Caki2 (cell line): Measurements from ENCODE around the gene LRRC8E. TPM values are rescaled to one million over a fixed set of nuclear protein-coding genes. Genes with fewer than 3 reads are reported as not detected.

Experiments
- DNase-seq: peaks from one replicate; pipeline ENCODE4 v3.0.0-alpha.2; 2015; ENCODE audit warnings: low read depth
- in situ Hi-C: cut with HindIII; loops from 2 replicates; pipeline ENCODE4 v1.10.0; 2016; ENCODE audit warnings: low sequenced_read_pairs, low pct_unique_long_range_greater_than_20kb, mixed read lengths
- total RNA-seq: library from RNA; depleted of rRNA; stranded (reverse); fragments of >200 nt; shearing (Covaris generic); gene quantifications from 2 replicates; pipeline ENCODE4 v1.2.3, GENCODE V29; 2014; ENCODE audit warnings: low replicate concordance; rRNA removed

Gene LRRC8E
- total RNA-seq, 1 experiment from 2014 or later = 14.7 TPM

GRCh38 chr19:7933828-7934725 lies 45.8 kb downstream of the LRRC8E start:
- in situ Hi-C loops = no loop called here

DNA sequence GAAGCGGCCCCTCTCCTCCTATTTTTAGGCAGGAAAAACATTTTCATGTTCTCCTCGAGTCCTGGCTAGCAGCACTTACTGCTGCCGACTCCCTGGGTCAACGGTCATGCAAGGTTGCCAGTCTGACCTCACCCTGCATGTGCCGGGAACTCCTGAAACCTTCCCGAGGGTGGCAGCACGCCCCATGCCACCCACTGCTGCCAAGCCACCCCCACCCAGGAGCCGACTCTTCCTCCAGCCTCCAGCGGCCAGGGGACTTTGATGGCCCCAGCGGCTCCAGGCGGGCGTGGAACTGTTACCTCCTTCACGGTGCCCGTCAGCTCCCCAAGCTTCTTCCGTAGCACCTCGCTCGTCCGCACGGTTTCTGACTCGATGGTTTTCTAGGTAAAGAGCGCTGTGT lies 46.5 kb downstream of the LRRC8E start:
- DNase-seq = no peak
- in situ Hi-C loops = no loop called here

More at GRCh38 chr19:7933828-7934725, 45.8 kb downstream of the LRRC8E start:
- DNase-seq = no peak

DNA sequence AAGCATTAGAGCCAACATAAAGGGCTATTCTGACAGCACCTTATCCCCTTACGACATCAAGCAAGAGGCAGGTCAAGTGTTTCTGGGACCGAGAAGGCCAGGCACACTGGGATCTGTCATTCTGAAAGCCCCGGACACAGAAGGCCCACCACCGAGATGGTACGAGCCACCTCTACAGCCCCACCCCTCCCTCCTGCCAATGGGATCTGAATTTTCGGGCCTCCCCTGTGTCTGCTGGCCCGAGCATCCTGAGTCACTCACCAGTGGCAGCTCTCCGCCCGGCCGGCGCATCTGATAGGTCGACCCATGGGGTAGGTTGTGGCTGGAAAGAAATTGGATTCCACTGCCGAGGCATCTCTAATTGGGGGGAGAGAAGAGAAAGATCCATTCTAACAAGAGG lies 52.5 kb downstream of the LRRC8E start:
- in situ Hi-C loops = no loop called here
- no peak for DNase-seq

DNA sequence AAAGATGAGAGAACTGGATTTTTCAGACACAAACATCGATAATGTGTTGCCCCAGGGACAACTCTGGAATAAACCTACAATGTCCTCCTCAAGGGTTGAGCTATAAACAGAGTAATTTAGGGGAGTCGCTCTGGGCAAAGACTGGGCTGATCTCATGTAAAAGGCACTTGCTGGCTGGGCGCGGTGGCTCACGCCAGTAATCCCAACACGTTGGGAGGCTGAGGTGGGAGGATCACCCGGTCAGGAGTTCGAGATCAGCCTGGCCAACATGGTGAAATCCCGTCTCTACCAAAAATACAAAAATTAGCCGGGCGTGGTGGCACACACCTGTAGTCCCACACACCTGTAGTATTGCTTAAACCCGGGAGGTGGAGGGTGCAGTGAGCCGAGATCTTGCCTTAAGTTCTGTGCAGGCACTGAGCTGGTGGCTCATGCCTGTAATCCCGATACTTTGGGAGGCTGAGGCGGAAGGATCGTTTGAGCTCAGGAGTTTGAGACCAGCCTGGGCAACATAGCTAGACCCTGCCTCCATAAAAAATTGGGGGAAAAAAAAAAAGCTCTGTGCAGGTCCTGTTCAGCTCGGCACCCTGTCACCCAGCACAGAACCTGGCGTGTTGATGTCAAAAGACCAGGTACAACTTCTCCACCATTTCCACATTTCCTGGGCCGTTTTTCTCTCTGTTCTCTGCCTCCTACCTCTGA lies 53.7 kb downstream of the LRRC8E start:
- in situ Hi-C loops = no loop called here
- no peak for DNase-seq

GRCh38 chr19:7942981-7943443 lies 54.7 kb downstream of the LRRC8E start:
- in situ Hi-C loops = no loop called here
- no peak for DNase-seq

GRCh38 chr19:7943444-7944176 lies 55.3 kb downstream of the LRRC8E start, which contains the start of gene TIMM44:
Gene TIMM44, minus strand, starts transcription at chr19:7943666. Its CDS starts 15 bp downstream, at chr19:7943651.
- peak; percentile 97 for DNase-seq
- in situ Hi-C loops = no loop called here

DNA sequence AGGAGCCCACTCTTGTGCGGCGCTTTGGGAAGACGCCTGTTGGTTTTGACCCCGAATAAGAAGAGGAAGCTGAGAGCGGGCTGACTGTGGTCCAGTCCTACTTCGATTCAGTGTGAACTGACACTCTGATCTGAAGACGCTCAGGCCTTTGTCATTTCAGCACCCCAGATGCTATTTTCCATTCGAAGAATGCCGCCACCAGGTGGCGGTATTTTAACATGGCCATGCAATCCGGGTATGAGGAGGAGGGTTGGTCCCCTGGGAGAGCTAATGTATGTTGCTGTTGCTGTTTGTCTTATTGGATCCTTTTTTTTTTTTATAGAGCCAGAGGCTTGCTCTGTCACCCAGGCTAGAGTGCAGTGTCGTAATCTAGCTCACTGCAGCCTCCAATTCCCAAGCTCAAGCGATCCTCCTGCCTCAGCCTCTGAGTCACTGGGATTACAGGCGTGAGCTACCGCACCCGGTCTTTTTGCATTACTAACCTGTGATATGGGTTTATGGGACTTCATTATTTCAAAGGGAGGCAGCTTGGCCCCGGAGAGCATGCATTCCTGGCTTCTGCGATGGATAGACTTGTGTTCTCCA lies 56.0 kb downstream of the LRRC8E start:
- DNase-seq = peak; percentile 76
- in situ Hi-C loops = no loop called here

- DNase-seq = no peak
- in situ Hi-C loops = no loop called here
Observed at GRCh38 chr19:7947939-7948338, 59.6 kb downstream of the LRRC8E start.

Other genes starting within 250 kb of the LRRC8E start
- gene RETN, start 219.5 kb upstream of the LRRC8E start, total RNA-seq = not detected in 2 replicates
- not detected in 2 replicates for gene MCEMP1, start 211.4 kb upstream of the LRRC8E start, total RNA-seq
- gene TRAPPC5, start 207.7 kb upstream of the LRRC8E start, total RNA-seq = 83.3 and 104 TPM in 2 replicates
- not detected in 2 replicates for gene FCER2, start 186.4 kb upstream of the LRRC8E start, total RNA-seq
- gene CLEC4G, start 156.4 kb upstream of the LRRC8E start, total RNA-seq = not detected in 2 replicates
- not detected in 2 replicates for gene CD209, start 141.0 kb upstream of the LRRC8E start, total RNA-seq
- gene CLEC4M, start 125.3 kb upstream of the LRRC8E start, total RNA-seq = not detected in 2 replicates
- gene EVI5L, start 58.3 kb upstream of the LRRC8E start, total RNA-seq = 2.9 and 10.7 TPM in 2 replicates
- 0.03 TPM in 1 of 2 replicates, not detected in the other for gene PRR36, start 14.1 kb upstream of the LRRC8E start, total RNA-seq
- 5.0 and 8.6 TPM in 2 replicates for gene MAP2K7, start 15.4 kb downstream of the LRRC8E start, total RNA-seq
- not detected in 2 replicates for gene TGFBR3L, start 26.3 kb downstream of the LRRC8E start, total RNA-seq
- 18.8 and 19.2 TPM in 2 replicates for gene SNAPC2, start 31.8 kb downstream of the LRRC8E start, total RNA-seq
- gene CTXN1, start 37.6 kb downstream of the LRRC8E start, total RNA-seq = 2.0 and 11.1 TPM in 2 replicates
- 19.4 and 58.8 TPM in 2 replicates for gene TIMM44, start 55.2 kb downstream of the LRRC8E start, total RNA-seq
- 40.3 and 47.1 TPM in 2 replicates for gene ELAVL1, start 117.1 kb downstream of the LRRC8E start, total RNA-seq
- gene CCL25, start 164.2 kb downstream of the LRRC8E start, total RNA-seq = not detected in 2 replicates